Putamen (tissue), 1 donor: Measurements from ENCODE around the gene AGAP1.

Source experiments
- DNase-seq: peaks from one replicate; pipeline ENCODE4 v3.0.0-alpha.2; 2016; ENCODE audit warnings: low spot score

Gene AGAP1

DNA sequence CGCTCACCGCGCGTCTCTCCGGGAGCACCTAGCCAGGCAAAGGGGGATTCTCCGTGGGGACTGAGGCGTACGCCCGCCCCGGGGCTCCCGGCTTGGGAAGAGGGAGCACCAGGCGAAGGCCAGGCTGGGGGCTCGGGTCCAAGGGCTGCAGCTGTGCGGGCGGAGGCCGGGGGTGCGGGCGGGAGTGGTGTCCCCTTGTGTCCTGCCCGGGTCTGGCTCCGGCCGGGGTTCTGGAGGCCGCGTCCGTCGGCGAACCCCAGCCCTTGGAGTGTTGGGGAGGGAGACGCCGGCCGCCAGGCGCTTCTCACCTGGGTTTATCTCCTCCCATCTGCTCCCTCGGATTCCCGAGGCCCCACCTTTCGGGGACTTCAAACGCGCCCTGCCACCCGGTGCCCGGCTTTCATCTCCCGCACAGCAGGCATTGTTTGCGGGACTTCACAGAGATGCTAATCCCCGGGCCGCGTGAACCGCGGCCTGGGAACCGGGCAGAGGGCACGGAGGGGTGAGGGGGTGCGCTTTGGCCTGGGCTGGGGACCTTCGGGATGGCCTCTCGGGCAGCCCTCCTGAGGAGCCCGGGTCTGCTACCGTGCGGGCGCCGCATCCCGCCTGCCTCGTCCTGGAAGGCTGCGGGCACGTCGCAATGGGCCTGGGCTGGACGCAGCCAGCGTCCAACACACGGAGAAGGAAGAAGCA is 679.3 kb downstream of the AGAP1 start:
- no peak for DNase-seq

DNA sequence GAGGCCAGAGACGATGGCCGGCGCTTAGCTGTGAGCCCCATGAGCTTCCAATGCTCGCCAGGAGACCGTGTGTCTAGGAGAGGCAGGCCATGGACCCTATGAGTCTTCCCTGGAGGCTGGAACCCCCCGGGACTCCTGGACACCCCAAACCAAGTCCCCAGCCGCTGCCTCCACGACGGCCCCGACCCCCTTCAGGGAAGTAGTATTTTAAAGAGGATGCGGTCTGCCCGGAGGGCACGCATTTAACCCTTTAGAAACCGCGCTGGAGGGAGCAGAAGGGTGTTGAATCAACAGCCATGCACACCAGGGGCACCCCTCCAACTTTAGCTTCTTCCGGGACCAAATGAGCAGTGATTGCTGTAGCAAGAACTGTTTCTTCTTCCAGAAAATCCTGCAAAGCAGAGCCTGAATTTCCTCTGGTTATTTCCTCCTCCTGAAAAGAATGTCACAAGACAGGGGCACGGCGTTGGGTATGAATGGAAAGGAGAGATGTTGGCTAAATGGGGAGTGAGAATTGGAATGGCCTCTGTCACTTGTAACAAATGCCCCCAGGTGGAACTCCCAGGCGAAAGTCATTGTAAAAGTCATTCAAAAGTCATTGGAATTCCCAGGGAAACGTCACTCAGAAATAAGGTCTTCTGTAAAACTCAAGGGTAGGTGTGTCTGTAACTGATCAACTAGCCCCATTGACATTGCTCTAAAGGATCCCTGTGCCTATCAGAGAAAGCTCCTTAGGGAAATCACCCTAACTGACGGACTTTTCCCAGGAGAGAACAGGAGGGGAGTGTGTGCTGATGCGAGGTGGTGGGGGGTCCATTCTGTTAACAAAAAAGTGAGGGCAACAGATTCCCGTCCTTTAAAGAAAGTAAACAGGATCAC is 680.1 kb downstream of the AGAP1 start:
- no peak for DNase-seq

DNA sequence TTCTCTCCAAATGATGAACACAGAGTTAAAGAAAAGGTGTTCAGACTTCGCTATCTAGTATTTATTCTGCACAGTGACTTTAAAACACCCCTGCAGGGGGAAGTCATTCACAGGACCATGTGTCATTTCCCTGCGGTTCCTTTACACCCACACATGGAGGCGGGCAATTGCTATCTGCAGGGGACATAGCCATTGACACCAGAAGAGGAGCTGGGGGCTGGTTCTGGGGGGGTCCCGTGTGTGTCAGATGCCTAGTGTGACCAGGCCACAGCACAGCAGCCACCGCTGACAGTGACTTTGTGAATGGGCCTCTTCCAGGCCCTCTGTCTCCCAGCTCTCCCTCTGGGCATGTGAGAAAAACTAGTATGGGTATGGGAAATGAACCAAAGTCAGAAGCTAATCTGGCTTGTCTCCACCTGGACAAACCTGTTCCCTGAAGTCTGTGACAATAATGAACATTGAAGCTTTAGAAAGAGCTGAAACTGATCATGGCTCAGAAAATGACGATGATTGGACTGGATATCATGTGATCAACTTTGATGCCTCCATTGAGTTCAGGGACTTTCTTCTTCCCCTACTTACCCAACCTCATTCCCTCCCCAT is 681.8 kb downstream of the AGAP1 start:
- no peak for DNase-seq

DNA sequence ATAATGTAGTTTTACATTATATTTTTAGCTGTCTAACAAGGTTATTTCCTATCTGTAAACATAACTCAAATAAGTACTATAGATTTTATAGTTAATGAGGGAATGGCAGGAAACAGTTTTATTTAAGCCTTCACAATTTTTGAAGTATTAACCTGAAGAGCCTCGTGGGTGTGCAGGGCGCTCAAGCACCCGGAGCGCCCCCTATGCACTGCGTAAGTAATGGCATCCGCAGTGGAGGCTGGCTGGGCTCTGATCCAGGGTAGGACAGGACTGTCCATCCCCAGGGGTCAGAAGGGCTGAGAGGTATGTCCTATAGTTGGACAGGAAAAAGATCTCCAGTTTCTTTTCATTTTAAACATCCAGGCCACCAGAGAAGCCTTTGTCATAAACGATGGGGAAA is 682.6 kb downstream of the AGAP1 start:
- DNase-seq, result no peak

DNA sequence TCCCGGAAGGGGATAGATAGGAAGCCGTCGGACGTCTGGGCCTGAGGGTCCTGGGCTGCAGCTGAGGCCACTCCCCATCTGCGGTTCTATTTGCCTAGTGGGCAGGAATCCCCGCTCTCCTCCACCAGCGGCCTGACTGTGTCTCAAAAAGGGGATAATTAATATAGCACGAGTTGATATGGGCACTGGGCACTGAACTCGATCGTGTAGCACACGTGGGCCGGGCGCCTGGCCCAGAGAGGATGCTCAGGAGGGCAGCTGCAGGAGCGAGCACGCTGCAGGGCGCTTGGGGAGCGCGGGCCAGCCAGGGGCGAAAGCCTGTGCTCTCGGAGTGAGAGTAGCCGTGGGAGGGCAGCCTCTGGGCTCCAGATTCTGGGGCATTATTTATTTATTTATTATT is 683.1 kb downstream of the AGAP1 start:
- DNase-seq, result no peak

DNA sequence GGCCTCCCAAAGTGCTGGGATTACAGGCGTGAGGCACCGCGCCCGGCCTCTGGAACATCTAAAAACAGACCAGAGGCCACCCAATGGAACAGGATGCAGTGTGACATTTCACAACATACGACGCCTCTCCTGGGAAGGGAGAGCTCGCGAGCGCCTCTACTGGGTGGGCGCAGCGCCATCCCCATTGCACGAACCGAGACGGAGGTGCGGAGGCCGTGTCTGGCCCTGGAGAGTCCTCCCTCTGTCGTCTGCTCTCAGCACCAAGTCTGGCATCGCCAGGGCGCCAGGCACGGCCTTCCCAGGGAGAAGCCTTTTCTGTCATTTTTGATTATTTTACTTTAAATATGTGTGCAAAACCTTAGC is 683.7 kb downstream of the AGAP1 start:
- no peak for DNase-seq

DNA sequence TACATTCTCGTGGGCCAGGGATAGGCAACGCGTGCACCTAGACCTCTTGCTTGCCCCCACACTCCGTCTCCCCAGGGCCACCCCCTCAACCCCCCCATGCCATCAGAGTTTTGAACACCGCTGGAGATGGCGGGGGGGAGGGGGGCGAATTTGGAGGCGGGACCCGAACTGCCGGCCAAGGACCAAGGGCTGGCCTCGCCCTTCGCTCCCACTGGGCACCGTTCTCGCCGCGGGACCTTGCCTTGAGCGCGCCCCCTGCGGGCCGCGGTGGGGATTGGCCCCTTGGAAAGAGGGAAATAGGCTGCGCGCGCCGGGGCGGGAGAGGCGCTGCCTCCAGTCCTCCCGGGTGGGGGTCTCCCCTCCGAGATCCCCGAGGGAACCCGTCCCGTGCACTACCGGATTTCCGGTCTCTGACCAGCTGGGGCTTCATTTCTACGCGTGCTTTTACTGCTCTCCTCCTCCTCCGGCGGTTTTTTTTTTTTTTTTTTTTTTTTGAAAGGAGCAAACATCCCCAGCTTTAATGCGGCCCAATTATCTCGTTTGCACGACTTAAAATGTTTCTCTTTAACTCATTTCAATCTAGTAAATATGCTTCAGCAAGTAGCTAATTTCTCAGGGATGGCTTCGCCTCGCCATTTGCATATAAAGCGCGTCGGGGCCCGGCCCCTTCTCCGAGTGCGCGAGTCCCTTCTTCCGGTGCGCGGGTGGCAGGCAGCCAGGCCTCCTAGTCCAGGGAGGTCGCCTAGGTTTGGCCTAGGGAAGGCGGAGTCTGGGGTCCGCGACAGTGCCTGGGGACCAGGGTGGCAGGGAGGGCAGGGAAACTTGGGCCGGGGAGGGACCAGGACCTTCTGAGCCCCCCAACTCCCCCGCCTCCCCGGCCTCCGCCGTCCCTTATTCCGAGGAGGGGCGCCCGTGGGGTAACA is 684.4 kb downstream of the AGAP1 start:
- DNase-seq, result no peak

DNA sequence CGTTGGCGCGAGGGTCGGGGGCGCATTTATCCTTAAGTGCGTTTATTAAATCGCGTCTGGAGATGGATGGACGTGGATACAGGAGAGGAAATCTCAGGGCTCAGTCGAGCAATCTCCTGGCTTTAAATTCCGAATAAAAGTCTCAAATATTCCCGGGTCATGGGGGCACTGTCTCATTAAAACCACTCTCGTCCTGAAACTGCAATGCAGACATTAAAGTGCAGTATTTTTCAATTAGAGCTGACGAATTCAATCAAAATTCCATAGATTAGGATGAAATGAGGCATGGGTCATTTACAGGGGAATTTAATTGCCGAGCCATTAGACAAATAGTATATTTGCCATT is 685.0 kb downstream of the AGAP1 start:
- no peak for DNase-seq

DNA sequence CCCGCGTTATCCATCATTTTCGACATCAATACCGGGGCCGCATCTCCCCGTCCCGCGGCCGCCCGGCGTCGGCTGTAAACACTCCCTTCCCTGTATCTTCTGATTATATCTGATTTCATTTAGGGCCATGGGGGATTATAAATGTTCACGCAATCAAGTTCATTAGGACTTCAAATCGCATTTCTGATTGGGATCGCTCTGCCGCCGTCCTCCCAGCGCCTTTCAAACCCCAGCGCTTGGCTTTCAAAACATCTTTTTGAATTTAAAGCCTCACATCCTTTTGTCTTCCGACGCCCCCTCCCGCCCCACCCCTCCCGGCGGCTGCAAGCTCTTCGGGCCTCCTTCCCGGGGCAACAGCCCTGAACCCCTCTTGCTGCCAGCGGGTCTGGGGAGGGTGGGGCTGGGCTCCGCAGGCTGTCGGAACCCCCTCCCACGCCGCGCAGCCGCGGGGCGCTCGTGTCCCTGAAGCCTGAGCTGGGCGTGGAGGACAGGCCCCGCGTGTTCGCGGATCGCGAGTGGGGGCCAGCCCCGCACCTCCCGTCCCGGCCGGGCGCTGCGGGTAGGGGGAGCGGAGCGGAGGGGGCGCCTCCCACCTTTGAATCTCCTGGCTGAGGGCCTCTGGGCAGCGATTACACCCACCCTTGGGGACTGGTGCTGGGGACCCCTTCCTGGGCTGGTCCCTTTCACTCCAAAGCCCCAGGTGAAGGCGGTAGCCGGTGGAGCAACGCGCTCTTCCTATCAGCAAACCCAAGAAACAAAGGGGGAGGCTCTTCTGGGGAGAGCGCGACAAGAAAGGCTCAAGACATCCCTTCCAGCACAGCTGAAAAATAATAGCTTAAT is 685.6 kb downstream of the AGAP1 start:
- DNase-seq, result no peak

DNA sequence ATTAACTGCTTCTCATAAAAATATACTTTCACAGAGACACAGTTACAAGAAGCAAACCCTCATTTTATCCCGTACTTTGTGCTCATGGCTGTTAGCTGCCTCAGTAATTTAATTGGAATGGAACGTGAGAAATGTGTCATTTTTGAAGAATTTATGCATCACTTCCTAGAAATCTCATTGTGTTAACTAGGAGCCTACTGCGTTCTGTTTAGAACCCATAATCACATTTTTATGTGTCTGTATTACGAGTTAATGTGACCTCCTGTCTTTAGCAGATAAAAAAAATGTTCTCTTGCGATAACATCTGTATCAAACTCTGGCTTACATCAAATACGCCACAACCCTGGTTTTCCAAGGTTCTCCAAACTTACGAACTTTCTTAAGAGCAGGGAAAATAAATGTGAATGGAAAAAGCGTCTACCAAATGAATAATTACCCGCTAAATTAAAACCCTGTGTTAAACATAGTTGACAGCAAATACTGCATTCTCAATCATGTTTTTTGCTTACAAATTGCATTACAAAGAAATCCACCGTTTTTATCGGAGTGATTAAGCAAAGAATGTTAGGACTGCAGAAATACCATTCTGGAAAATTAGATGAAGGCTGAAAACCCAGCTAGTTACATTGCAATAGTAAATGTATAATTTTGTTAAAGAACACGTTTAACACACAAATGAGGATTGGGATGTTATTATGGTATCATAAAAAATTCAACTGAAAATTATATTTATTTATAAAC is 686.4 kb downstream of the AGAP1 start:
- DNase-seq, result no peak

DNA sequence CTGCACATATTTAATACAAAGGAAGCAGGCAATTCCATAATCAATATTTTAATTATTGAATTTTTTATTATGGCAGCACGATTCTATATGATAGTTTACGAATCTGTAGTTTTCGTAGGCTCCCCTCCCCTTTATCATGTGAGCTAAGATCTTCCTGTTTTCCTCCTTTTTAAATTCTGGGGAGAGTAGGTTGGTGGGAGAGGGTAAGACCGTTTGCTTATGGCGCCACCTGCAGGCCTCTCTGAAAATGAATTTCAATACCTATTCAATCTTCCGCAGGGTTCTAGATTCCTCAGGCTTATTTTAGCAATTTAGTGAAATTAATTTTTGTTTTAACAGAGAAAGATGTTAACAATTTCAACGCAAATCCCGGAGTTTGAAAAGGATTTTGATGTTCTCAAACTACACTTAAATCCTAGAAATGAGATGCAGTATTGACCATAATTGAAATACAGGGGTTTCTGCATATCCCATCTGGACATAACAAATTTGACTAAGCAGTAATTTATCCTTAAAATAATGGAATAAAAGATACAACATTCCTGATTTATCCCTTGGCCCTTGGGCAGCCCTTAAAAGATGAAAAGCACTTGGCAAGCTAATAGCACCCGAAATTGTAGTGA is 687.1 kb downstream of the AGAP1 start:
- no peak for DNase-seq
